Measurements from ENCODE around the gene CPVL.
A peak's percentile ranks its signal among the peaks of the same experiment; 100 is the strongest.
"Not testable (repeated sequence)": the region's sequence is repeated elsewhere in the genome, so short reads cannot be mapped to it uniquely, and the experiment has no call there.

CPVL gene

DNA sequence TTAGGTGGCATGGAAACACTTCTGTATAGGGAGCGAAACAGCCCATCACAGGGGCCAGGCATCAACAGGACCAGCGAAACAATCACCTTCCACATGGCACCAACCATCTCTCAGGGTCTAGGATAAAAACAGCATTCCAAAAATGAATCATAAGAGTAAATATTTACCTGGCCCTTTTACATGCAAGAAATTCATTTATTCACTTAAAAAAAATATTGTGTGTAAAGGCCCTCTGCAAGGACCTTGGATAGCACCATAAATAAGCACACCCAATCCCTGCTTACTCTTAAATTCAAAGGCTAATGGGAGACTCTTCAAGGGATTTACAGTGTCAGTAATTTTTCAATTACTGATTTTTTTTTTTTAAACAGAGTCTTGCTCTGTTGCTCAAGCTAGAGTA lies 25.4 kb downstream of the CPVL start:
- no peak for DNase-seq (ENCODE audit: low read depth, low spot score)

DNA sequence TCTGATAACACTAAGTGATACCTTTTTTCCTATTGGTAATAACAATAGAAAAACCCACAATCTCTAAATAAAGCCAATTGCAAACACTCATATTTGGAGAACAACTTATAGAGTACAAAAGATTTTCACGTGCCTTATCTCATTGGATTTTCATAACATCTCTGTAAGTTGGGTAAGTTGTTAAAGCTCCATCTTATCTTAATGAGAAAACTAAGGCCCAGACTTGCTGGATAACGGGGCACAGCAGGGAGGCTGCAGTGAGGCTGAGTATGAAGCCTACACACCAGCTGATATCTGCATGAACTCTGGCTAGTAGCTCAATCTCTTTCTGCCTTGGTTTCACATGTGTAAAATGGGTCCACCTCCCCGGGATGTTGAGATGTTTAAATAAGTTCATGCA lies 26.8 kb downstream of the CPVL start:
- DNase-seq (ENCODE audit: low read depth, low spot score) = no peak

DNA sequence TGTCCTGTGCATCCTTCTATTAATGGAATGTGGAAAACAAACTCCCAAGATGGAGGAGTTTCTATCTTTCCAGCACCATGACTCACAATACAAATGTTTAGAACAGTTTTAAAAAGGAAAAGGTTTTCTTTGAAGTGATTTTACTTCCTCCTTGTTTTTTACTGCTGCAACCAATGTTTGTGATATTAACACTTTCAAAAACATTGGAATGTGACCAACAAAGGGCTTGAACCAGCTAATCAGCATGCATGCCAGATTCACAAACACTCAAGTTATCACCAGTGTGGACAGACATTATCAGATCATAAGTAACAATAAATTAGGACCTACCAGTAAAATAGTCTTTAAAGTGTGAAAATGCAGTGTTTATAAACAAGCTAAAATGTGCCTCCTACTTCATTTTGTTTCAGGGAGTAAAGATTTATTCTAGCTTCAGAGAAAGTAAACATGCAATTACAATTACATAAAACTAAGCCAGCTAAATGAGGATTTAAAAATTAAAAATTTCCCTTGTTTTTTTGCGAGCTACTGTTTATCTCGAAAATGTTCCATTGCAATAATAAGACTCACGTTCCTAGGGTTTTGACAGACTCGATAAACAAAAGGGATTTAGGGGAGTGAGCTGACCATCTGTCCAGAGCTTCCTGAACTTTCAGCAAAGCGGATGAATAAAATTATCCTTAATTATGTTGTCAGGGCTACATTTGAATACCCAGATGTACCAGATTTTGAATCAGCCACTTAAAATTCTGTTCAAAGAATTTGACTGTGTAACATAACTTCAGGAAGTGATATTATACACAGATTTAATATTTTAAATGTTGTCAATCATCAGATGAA lies 29.8 kb downstream of the CPVL start:
- no peak for DNase-seq (ENCODE audit: low read depth, low spot score)

DNA sequence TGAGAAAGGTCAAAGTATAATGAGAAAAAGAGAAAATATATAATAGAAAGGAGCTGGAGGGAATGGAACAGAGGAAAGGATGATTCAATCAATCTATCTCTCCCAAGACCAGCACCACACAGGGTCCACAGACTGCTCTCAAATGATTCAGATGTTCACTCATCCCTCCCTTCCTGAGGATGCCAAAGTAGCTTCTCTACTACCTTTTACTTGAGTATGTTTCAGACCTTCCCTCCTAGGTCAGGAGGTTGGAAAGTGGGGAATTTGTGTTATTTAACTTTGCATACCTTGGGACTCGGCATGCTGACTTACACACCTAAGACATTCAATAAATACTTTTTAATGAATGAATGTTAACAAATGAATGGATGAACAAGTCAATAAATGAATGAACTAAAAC lies 30.6 kb downstream of the CPVL start:
- DNase-seq (ENCODE audit: low read depth, low spot score) = no peak

DNA sequence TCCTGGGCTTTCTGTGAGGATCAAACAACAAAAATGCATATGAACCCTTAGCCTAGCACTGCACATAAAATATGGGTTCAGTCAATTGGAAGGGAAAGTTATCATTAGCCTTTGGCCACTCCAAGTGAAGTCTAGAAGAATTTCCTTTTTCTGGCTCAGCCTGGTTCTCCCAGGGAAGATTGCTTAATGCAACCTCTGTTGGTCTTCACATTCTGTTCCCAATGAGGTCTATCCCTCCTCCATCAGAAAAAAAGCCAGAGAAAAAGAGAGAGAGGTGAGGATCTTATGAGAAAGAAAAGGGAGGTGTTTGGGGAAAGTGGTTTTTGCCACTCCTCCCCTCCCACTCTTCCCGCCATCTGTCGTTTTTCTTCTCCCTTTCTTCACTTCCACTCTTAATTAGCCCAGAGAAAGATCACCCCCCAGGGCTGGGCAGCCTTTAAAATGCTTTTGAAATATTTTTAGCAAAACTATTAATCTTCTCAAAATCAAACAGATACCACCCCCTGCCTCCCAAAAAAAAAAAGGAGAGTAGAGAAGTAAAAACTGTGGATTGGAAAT lies 31.1 kb downstream of the CPVL start:
- no peak for DNase-seq (ENCODE audit: low read depth, low spot score)

DNA sequence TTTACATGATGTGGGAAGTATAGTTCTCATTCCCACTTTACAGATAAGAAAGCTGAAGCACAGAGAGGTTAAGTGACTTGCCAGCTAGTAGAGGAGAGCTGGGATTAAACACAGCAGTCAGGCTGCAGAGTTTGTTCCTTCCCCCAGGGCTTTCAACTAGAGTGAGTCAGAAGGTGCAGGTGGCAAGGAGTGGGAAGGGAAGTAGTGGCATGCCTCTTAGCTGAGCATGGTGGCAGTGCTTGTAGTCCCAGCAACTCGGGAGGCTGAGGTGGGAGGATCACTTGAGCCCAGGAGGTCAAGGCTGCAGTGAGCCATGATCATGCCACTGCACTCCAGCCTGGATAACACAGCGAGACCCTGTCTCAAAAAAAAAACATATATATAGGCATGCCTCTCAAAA lies 32.1 kb downstream of the CPVL start:
- DNase-seq (ENCODE audit: low read depth, low spot score) = not testable (repeated sequence)

DNA sequence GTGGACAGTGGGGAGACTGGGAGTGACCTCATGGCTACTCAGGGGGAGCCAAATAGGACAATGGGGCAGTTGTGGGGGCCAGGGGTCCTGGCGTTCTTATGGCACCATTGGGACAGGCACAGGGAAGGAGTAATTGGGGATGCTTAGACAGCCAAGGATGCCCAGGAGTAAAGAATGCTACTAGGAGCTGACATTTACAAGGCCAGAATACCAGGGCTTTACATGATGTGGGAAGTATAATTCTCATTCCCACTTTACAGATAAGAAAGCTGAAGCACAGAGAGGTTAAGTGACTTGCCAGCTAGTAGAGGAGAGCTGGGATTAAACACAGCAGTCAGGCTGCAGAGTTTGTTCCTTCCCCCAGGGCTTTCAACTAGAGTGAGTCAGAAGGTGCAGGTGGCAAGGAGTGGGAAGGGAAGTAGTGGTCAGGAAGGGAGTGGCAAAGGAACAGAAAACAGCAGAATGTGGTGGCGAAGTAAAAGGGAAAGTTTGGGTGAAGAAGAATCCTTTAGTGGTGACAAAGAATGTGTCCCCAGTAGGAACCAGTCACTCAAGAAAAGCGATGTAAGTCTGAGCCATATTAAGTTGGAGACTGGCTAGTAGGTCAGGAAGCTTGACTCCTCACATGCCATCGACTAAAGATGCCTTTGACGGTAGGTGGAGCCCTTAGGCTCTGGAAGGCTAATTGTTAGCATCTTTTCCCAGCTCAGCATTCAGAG lies 32.8 kb downstream of the CPVL start:
- peak; percentile 67 for DNase-seq (ENCODE audit: low read depth, low spot score)

DNA sequence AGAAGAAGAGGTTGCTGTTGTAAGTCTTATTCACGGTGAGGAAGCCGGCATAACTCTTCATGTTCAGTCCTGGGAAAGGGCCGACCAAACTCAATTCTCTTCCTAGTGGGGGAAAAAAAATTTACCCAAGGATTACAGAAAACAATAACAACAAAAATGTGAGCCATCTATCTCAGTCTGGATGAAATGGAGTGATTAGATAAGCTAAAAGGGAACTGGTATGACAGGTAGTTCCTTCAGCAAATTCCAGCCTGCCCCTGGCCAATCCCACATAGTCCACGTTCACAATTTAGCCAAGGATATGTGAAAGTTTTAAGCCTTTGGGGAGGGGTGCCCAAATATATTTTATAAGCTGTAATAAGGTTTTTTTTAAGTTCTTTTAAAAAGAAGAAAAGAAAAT lies 33.6 kb downstream of the CPVL start:
- DNase-seq (ENCODE audit: low read depth, low spot score) = no peak

DNA sequence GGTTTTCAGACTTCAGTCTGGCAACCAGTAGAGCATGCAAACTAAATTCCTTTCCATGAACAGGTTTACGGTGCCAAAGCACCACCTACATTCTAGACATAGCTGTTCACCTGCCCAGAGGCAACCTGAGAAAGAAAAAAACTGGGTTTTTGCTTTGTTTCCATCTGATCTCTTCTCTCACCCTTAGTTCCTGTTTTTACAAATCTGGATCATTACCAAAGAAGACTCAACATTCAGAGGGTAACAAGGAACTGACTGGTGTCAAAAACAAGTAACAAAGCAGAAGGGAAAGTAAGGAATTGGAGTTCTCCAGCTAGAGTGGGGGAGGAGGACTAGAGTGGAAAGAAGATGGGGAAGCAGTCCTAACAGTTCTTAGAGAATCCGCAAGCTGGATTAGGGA lies 36.4 kb downstream of the CPVL start:
- peak; percentile 14 for DNase-seq (ENCODE audit: low read depth, low spot score)

DNA sequence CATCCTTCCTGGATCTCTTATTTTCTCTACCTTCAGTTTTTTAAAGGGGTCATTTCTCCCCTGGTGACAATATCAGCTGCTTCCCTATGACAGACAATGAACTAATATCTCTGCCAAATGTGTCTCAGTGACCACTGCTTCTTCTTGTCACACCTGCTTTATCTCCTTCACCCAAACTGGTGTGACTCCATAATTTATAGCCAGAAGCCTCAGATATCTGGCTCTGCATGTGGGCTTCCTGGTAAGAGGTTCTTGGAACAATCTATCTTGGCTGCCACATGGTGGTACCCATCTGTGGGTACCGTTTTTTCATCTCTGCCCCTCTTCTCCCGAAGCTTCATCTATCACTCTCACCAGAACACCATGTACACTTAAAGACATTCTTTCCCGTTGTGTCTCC lies 37.0 kb downstream of the CPVL start:
- DNase-seq (ENCODE audit: low read depth, low spot score) = no peak

DNA sequence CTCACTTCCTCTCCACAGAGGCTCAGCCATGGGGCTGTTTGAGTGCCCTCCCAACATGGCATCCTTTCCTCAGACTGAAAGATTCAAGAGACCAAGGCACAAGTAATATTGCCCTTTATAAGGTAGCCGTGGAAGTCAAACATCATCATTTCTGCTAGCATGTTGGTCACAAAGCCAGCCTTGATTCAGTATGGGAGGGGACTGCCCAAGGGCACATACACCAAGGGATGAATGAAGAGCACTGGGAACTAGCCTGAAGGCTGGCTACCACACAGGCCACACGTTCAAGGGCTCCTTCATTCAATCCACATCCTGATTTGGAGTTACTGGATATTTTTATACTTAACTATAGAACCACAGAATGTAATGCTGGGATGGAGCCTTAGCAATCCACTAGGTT lies 39.3 kb downstream of the CPVL start:
- DNase-seq (ENCODE audit: low read depth, low spot score) = no peak

DNA sequence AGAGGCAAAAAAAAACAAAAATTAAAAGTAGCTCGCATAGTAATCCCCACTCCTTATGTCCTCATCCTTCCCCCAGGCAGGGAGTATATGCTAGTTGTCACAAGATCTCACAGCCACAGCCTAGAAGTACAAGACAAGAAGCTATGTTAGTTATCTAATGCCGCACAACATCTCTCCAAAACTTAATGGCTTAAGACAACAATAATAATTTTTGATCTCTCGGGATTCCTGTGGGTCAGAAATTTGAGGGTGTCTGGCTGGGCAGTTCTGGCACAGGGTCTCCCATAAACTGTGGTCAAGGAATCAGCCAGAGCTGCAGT lies 39.7 kb downstream of the CPVL start:
- DNase-seq (ENCODE audit: low read depth, low spot score) = no peak

DNA sequence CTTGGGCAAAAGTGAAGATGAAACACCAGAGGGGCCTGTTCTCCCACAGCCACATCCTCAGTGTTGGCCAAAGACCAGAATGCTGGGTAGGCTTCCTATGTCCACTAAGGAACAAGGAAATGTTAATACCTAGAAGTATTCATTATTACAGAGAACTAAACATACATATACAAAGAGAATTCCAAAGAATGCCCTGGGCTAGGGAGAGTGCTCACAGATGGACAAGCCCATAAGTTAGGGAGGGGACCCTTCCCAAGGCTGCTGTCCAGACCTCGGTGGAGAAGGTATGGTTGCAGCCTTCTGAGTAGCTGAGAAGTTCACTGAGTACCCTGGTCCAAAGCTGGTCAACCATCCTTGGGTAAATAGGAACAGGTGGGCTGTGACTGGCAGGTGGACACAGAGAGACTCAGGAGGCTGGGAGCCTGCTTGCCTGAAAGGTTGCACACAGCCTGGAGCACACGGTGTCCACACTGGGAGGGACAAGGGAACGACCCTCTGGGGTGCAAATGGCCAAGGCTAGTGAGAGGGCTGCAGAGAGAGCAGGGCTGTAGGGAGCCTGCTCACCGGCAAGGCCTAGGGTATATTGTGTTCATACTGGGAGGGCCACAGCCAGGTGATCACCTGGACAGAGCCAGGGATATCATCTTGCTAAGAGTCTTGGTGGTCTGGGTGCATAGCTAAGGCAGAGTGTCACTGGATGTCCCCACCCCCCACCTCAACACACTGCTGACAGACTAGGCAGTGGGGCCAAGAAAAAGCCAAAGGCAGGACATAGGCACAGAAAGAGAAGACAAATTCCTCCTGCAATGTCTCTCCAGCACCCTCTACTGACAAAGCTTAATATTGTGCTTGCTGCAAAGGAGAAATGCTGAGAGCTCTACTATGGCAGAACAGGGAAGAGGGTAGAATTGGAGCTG lies 40.3 kb downstream of the CPVL start:
- peak; percentile 66 for DNase-seq (ENCODE audit: low read depth, low spot score)

DNA sequence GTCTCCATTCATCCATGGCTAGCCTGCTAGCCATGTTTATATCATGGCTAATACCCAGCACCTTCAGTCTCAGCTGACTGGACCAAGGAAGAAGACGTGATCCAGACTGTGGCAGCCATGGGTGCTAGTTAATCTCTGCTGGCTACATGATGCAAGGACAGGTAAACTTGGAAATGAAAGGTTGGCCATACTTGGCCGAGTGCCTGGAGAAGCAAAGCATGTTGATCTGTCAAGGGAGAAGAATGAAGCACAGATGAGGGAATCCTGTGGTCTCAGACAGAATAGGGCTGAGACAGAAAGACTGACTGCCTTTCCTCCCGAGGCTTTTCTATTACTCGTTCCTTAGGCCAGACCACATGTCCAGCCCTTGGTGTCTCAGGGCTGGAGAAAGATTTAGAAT lies 41.1 kb downstream of the CPVL start:
- no peak for DNase-seq (ENCODE audit: low read depth, low spot score)

DNA sequence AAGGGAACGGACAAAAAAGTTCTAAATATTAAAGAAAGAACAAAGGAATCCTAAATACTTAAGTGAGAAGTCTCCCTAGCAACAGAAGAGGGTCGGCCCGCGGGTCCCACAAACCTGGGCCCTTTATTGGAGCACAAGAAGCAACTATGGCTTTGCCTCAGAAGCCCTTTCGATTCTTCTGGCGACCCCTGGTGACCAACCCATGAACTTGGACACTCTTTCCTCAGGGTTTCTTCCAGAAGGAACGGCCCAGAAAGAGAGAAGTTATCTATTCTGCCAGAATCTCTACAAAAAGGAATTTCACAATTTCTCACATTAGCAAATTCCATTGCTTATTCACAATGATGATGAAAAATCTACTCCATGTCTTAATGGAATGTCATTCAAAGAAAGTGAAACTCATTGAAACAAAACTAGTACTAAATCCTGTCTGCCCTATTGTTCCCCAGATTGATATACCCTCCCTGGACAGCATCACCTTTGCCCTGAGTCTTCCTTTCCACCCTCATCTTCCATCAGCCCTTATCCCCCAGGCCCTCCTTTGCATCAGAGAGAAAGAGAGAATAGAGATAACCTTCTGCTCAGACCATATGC lies 43.7 kb downstream of the CPVL start:
- peak; percentile 69 for DNase-seq (ENCODE audit: low read depth, low spot score)

DNA sequence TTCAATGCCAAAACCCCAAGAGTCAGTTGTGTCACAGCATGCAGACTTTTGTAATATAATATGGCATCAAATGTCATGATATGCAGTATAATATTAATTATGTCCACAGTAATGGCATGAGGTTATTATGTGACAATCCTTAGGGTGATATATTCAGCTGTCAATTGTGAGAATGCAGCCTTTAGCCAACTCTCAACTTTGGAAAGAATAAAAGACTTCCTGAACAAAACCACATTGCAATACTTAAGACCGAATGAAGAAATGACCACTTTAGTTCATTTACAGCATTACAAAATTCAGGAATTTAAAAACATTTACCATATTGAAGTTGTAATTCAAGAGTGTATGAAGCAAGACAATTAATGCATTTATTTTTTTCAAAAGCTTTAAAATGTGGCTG lies 45.4 kb downstream of the CPVL start:
- DNase-seq (ENCODE audit: low read depth, low spot score) = no peak

DNA sequence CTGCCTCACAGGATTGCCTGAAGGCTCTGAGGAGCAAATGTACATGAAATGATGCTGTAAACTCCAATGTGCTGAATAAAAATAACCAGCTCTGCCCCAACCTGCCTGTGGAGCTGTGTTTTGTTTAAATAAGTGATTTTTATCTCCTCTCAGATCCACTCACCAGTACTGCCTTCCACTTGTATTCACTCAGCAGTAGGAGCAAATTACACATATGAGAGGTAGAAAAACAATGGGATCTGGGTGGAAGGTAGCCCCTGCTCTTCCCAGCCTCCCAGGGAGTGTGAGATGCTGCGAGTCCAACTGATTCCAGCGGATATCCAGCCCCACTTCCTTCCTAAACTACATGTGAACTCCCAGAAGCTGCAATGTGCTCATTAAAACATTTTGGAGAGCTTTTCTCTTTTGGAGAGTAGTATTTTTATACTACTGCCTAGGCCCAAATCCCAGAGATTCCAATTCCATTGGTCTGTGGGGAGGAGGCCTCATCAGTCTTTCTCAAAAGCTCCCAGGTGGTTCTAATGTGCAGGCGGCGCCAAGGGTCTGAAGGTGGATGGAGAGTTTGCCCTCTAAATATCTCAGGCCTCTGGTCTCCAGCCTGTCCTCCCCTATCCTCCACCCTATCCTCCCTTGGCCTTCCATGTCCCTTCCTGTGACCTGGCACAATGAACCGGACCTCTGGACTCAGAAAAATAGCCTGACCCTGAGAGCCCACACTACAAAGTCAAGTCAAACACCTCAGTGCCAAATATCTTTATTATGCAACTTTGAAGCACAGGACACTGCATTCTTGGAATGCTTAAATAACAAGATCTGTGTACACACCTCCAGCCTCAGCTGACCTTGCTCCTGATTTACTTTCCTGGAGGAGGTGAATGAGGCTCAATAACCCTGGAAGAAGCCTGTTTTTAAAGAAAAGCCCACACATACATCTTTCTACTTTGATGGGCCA lies 46.2 kb downstream of the CPVL start:
- no peak for DNase-seq (ENCODE audit: low read depth, low spot score)

DNA sequence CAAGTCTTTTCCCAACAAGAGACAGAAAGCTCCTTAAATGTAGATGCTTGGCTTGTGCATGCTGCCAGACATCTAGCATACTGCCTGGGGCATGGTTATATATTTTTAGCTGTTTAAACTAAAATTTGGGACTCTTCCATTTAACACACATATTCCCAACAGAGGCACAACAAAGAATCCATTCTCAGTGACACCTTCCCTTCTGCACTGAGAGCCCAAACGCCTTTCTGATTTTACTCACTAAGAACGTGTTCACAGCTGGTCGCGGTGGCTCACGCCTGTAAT lies 49.9 kb downstream of the CPVL start:
- no peak for DNase-seq (ENCODE audit: low read depth, low spot score)

DNA sequence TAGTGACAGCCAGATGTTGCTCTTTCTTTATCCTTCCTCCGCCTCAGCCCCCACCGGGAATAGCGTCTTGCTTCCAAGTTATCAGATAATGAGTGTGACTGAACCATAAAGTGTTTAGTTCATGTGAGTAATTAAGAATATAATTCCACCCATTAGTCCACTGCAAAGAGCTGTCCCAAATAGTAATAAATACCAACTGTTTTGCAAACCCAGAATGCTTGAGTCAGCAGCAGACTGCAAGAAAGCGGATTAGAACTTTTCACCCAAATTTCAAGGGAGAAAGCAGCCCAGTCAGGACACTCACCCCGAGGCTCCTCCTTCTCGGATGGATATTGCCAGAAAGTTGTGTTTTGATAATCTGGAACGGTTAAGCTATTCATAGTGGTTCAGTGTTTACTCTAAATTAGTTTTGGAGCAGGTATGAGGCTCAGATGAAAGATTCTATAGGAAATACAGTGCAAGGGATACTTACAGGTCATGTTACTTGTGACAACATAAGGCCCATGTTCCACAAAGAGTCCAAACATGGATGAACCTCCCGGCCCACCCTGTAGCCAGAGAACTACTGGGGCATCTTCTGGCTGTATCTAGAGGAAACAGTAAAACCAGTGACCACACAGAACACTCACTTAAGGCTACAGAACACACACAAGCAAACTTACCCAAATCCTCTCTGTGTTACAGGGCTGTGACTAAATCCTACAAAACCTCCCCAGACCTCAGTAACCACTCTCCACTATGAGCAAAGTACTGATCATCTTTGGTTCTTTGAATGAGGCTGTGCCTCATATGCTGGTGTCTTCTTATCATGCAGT lies 50.5 kb downstream of the CPVL start:
- no peak for DNase-seq (ENCODE audit: low read depth, low spot score)

DNA sequence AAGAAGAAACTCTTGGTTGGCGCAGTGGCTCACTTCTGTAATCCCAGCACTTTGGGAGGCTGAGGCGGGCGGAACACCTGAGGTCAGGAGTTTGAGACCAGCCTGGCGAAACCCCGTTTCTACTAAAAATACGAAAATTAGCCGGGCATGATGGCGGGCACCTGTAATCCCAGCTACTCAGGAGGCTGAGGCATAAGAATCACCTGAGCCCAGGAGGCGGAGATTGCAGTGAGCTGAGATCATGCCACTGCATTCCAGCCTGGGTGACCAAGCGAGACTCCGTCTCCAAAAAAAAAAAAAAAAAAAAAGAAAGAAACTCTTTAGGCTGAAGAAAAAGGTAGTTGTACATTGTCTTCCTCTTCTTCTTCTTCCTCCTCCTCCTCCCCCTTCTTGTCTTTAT lies 53.2 kb downstream of the CPVL start:
- DNase-seq (ENCODE audit: low read depth, low spot score) = not testable (repeated sequence)

Measured in ELF-1 (cell line).